Mesothelial cell of epicardium (in vitro differentiated cells): ENCODE results near the gene NLRC5. TPM values are rescaled to one million over a fixed set of nuclear protein-coding genes. Genes with fewer than 3 reads are reported as not detected.
"Not testable (repeated sequence)": the region's sequence is repeated elsewhere in the genome, so short reads cannot be mapped to it uniquely, and the experiment has no call there.

Experiments
- DNase-seq, 2 experiments: peaks; one replicate each; pipeline ENCODE4 v3.0.0; 2021; ENCODE audit warnings: low spot score in 2 of 2; ENCODE audit not compliant: unreplicated experiment in 2 of 2
- H3K27ac Mint-ChIP-seq: 2 replicates; pipeline ENCODE4 v1.8.0; 2021; ENCODE audit warnings: mixed read lengths
- H3K27me3 Mint-ChIP-seq: 2 replicates; pipeline ENCODE4 v1.8.0; 2021; ENCODE audit warnings: low read depth, mixed read lengths
- H3K36me3 Mint-ChIP-seq: 2 replicates; pipeline ENCODE4 v1.8.0; 2021; ENCODE audit warnings: mixed read lengths
- H3K4me1 Mint-ChIP-seq: 2 replicates; pipeline ENCODE4 v1.8.0; 2021; ENCODE audit warnings: mixed read lengths
- H3K4me3 Mint-ChIP-seq: 2 replicates; pipeline ENCODE4 v1.8.0; 2021; ENCODE audit warnings: mild to moderate bottlenecking, moderate library complexity, mixed read lengths
- H3K9me3 Mint-ChIP-seq: 2 replicates; pipeline ENCODE4 v1.8.0; 2021; ENCODE audit warnings: mixed read lengths
- total RNA-seq: library from RNA; stranded (reverse); gene quantifications from 3 replicates; pipeline ENCODE4 v1.2.1, GENCODE V29; 2021
- TF ChIP-seq, protein P1 (sequence below): fragments of 200-600 bp; sonication (generic); IDR thresholded peaks from one replicate; pipeline ENCODE4 v1.5.0; 2021; ENCODE audit warnings: antibody characterized with exemption; ENCODE audit not compliant: unreplicated experiment

Gene NLRC5
- total RNA-seq, 1 donor from 2014 or later: 3.7 TPM

GRCh38 chr16:56985288-56985961, 3.9 kb upstream of the NLRC5 start:
- Mint-ChIP-seq H3K4me1 (peaks cover 15% of the 10 kb centered on the region), H3K4me3 (no peak overlapping the region), H3K27ac (no peak overlapping the region), H3K36me3 (no peaks in the 10 kb centered on the region), H3K9me3 (no peaks in the 10 kb centered on the region), H3K27me3 (peaks cover 48% of the 10 kb centered on the region)
- DNase-seq: no peak
- TF ChIP-seq, protein P1, sequence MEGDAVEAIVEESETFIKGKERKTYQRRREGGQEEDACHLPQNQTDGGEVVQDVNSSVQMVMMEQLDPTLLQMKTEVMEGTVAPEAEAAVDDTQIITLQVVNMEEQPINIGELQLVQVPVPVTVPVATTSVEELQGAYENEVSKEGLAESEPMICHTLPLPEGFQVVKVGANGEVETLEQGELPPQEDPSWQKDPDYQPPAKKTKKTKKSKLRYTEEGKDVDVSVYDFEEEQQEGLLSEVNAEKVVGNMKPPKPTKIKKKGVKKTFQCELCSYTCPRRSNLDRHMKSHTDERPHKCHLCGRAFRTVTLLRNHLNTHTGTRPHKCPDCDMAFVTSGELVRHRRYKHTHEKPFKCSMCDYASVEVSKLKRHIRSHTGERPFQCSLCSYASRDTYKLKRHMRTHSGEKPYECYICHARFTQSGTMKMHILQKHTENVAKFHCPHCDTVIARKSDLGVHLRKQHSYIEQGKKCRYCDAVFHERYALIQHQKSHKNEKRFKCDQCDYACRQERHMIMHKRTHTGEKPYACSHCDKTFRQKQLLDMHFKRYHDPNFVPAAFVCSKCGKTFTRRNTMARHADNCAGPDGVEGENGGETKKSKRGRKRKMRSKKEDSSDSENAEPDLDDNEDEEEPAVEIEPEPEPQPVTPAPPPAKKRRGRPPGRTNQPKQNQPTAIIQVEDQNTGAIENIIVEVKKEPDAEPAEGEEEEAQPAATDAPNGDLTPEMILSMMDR: no peak

GRCh38 chr16:56985962-56986360, 3.4 kb upstream of the NLRC5 start:
- no peak overlapping the region for H3K27ac Mint-ChIP-seq
- peaks cover 14% of the 10 kb centered on the region for H3K4me1 Mint-ChIP-seq
- peaks cover 54% of the 10 kb centered on the region for H3K27me3 Mint-ChIP-seq
- TF ChIP-seq, protein P1: no peak
- H3K9me3 Mint-ChIP-seq: no peaks in the 10 kb centered on the region
- DNase-seq: no peak
- H3K4me3 Mint-ChIP-seq: no peak overlapping the region
- H3K36me3 Mint-ChIP-seq: no peaks in the 10 kb centered on the region

- H3K36me3 Mint-ChIP-seq: no peaks in the 10 kb centered on the region
- TF ChIP-seq, protein P1: no peak
- no peaks in the 10 kb centered on the region for H3K9me3 Mint-ChIP-seq
- no peak overlapping the region for H3K27ac Mint-ChIP-seq
- no peak for DNase-seq
- H3K27me3 Mint-ChIP-seq: peaks cover 58% of the 10 kb centered on the region
- H3K4me3 Mint-ChIP-seq: no peak overlapping the region
- H3K4me1 Mint-ChIP-seq: peaks cover 10% of the 10 kb centered on the region
These were observed 3.0 kb upstream of the NLRC5 start for GRCh38 chr16:56986361-56986760.

- H3K27me3 Mint-ChIP-seq: peaks cover 62% of the 10 kb centered on the region
- not testable (repeated sequence) for H3K9me3 Mint-ChIP-seq, H3K36me3 Mint-ChIP-seq, H3K27ac Mint-ChIP-seq, DNase-seq, H3K4me1 Mint-ChIP-seq
- peak overlapping the region; percentile 26 for H3K4me3 Mint-ChIP-seq
These were observed 2.4 kb upstream of the NLRC5 start for GRCh38 chr16:56986908-56987307.

DNA sequence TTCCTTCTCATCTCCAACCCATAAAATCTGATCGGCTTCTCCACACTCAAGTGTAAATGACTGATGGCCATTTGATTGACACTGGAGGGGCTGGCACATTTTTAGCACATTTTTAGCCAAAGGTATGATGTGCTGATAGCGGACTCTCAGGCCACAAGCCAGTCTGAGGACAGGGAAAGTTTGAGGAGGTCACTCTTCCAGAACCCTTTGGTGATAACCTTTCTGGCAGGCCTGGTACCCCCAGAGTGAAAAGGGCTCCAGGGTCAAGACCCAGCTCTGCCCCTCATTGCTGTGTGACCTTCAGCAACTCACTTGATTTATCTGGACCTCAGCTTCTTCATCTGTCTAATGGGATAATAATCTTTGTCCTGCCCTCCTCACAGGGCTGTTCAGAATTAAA, 1.7 kb upstream of the NLRC5 start:
- TF ChIP-seq, protein P1: no peak
- Mint-ChIP-seq H3K4me3 (no peak overlapping the region), H3K36me3 (no peaks in the 10 kb centered on the region), H3K4me1 (peaks cover 8% of the 10 kb centered on the region), H3K9me3 (no peaks in the 10 kb centered on the region), H3K27me3 (peaks cover 59% of the 10 kb centered on the region), H3K27ac (no peak overlapping the region)
- DNase-seq: no peak

- no peak overlapping the region for H3K4me3 Mint-ChIP-seq
- H3K9me3 Mint-ChIP-seq: no peaks in the 10 kb centered on the region
- H3K4me1 Mint-ChIP-seq: peaks cover 8% of the 10 kb centered on the region
- no peaks in the 10 kb centered on the region for H3K36me3 Mint-ChIP-seq
- no peak overlapping the region for H3K27ac Mint-ChIP-seq
- peaks cover 58% of the 10 kb centered on the region for H3K27me3 Mint-ChIP-seq
- TF ChIP-seq, protein P1: no peak
- no peak for DNase-seq
These were observed 1.0 kb upstream of the NLRC5 start for GRCh38 chr16:56988161-56988947.
